Ramos (cell line): ENCODE results near the gene USF1.
"Not testable (repeated sequence)": the region's sequence is repeated elsewhere in the genome, so short reads cannot be mapped to it uniquely, and the experiment has no call there.

Experiments
- in situ Hi-C: fragments of 300-500 bp; cut with MboI; formaldehyde crosslinking; loops from one replicate; pipeline ENCODE4 v1.14.3; 2022; ENCODE audit warnings: low sequenced_read_pairs; ENCODE audit not compliant: unreplicated experiment

Gene USF1

GRCh38 chr1:161022432-161022831, 23.3 kb downstream of the USF1 start:
- in situ Hi-C loops = not testable (repeated sequence)

GRCh38 chr1:161021970-161022353, 23.8 kb downstream of the USF1 start:
- in situ Hi-C loops = no loop called here

- in situ Hi-C loops = no loop called here
These were observed 24.4 kb downstream of the USF1 start for GRCh38 chr1:161021165-161021969.

- in situ Hi-C loops = no loop called here
These were observed 25.1 kb downstream of the USF1 start, which contains the start of gene F11R for GRCh38 chr1:161020509-161021164. TSS of gene F11R (minus strand) at chr1:161021152. CDS start at chr1:161021073, 79 bp downstream.

- in situ Hi-C loops = no loop called here
These were observed 25.9 kb downstream of the USF1 start for GRCh38 chr1:161019751-161020495.

- in situ Hi-C loops = not testable (repeated sequence)
These were observed 26.6 kb downstream of the USF1 start for GRCh38 chr1:161019111-161019660.

- in situ Hi-C loops = no loop called here
These were observed 27.2 kb downstream of the USF1 start for GRCh38 chr1:161018631-161018930.

GRCh38 chr1:161017756-161018630, 27.8 kb downstream of the USF1 start:
- in situ Hi-C loops = no loop called here

GRCh38 chr1:161017181-161017580, 28.6 kb downstream of the USF1 start:
- in situ Hi-C loops = not testable (repeated sequence)

GRCh38 chr1:161016683-161017082, 29.1 kb downstream of the USF1 start:
- in situ Hi-C loops = not testable (repeated sequence)

GRCh38 chr1:161013488-161014230, 32.1 kb downstream of the USF1 start:
- in situ Hi-C loops = no loop called here

- in situ Hi-C loops = no loop called here
These were observed 32.7 kb downstream of the USF1 start for GRCh38 chr1:161013131-161013487.

GRCh38 chr1:161012420-161012819, 33.4 kb downstream of the USF1 start:
- in situ Hi-C loops = no loop called here

- in situ Hi-C loops = no loop called here
These were observed 36.1 kb downstream of the USF1 start for GRCh38 chr1:161009602-161010211.

- in situ Hi-C loops = no loop called here
These were observed 36.8 kb downstream of the USF1 start for GRCh38 chr1:161008869-161009510.

- in situ Hi-C loops = no loop called here
These were observed 38.4 kb downstream of the USF1 start for GRCh38 chr1:161007369-161007768.

- in situ Hi-C loops = no loop called here
These were observed 39.2 kb downstream of the USF1 start for GRCh38 chr1:161006563-161006962.

- in situ Hi-C loops = no loop called here
These were observed 44.3 kb downstream of the USF1 start for GRCh38 chr1:161001525-161001924.
